Measurements from ENCODE around the gene KCNG4. TPM values are rescaled to one million over a fixed set of nuclear protein-coding genes. Genes with fewer than 3 reads are reported as not detected.

Gene KCNG4
- total RNA-seq, 1 experiment from 2014 or later: not detected

GRCh38 chr16:84242839-84243238, 3.0 kb upstream of the KCNG4 start:
- no peak for TF ChIP-seq CTCF (conservative IDR thresholded peaks at IDR 0.05)

More at GRCh38 chr16:84242839-84243238, 3.0 kb upstream of the KCNG4 start:
- Histone ChIP-seq H4K8ac (replicated peaks; ENCODE audit: insufficient read length, low read depth, low read length) (no peak overlapping the region), H3K23ac (ENCODE audit: insufficient read length, low read depth, low read length) (no peak overlapping the region), H2BK5ac (ENCODE audit: insufficient read length, low read length) (no peak overlapping the region), H3K4me1 (ENCODE audit: insufficient read depth, low read length) (no peaks in the 10 kb centered on the region), H3K18ac (ENCODE audit: insufficient read length, low read depth, low read length) (no peak overlapping the region), H3K79me1 (ENCODE audit: insufficient read depth, low read depth, low read length, poor library complexity, severe bottlenecking) (no peaks in the 10 kb centered on the region), H2BK20ac (ENCODE audit: low read depth, low read length, poor library complexity, severe bottlenecking) (no peak overlapping the region), H3K27ac (ENCODE audit: insufficient read length, low read depth, low read length) (no peak overlapping the region), H3T11ph (ENCODE audit: low read length) (no peak overlapping the region), H3K23me2 (ENCODE audit: insufficient read length, low read depth, low read length, poor library complexity, severe bottlenecking) (no peaks in the 10 kb centered on the region), H4K20me1 (ENCODE audit: control insufficient read depth, insufficient read depth, insufficient read length) (no peaks in the 10 kb centered on the region), H3K4me2 (ENCODE audit: insufficient read depth, insufficient read length, low read length) (no peak overlapping the region), H3K27me3 (ENCODE audit: insufficient read depth, low read length) (no peaks in the 10 kb centered on the region), H4K5ac (ENCODE audit: insufficient read length, low read depth, low read length) (no peak overlapping the region), H3K14ac (ENCODE audit: insufficient read depth, low read length) (no peak overlapping the region), H2BK12ac (ENCODE audit: insufficient read length, low read depth, low read length) (no peak overlapping the region), H3K4ac (ENCODE audit: low read depth, low read length) (no peak overlapping the region), H3K56ac (ENCODE audit: insufficient read length, low read depth, low read length) (no peak overlapping the region), H2AK5ac (ENCODE audit: insufficient read length, low read length) (no peak overlapping the region), H3K9me3 (ENCODE audit: control insufficient read depth, low read depth, low read length) (no peaks in the 10 kb centered on the region), H3K9ac (ENCODE audit: extremely low read depth, insufficient read length, low read length) (no peak overlapping the region), H3K79me2 (ENCODE audit: insufficient read depth, low read length) (no peaks in the 10 kb centered on the region), H4K91ac (ENCODE audit: insufficient read length, low read depth, low read length) (no peak overlapping the region), H2BK120ac (ENCODE audit: low read depth, low read length, poor library complexity, severe bottlenecking) (no peak overlapping the region), H2BK15ac (ENCODE audit: low read depth, low read length) (no peak overlapping the region), H2AFZ (ENCODE audit: low read length) (no peak overlapping the region)
- H3K4me3 Mint-ChIP-seq: no peak overlapping the region
- no peak for DNase-seq
- no peaks in the 10 kb centered on the region for H3K36me3 Mint-ChIP-seq (ENCODE audit: insufficient read depth in 1 of 3, low read depth in 3 of 3)
- H3K27me3 Mint-ChIP-seq (ENCODE audit: low read depth): peaks cover 8% of the 10 kb centered on the region
- H3K27ac Mint-ChIP-seq: no peak overlapping the region
- no CpG with 5 or more reads among the region's 9 CpGs for WGBS (ENCODE audit: extremely low coverage, insufficient read length, low lambda C conversion rate)
- H3K4me1 Mint-ChIP-seq: peaks cover 2 to 11% of the 10 kb centered on the region in 2 experiments; a peak in 2 of 4 replicates
- H3K9me3 Mint-ChIP-seq: peaks cover 0 to 4% of the 10 kb centered on the region in 2 experiments; a peak in 3 of 5 replicates
